Adipocyte (in vitro differentiated cells): ENCODE results near the gene ATG5.
A peak's percentile ranks its signal among the peaks of the same experiment; 100 is the strongest.

Experiments used
- DNase-seq: peaks from one replicate; pipeline ENCODE4 v3.0.0-alpha.2; 2015; ENCODE audit warnings: low read depth
- H3K27me3 ChIP-seq: replicated peaks from 2 replicates; pipeline ENCODE4 v1.7.0; 2013; ENCODE audit warnings: mild to moderate bottlenecking, low read length, moderate library complexity; ENCODE audit not compliant: control insufficient read depth, insufficient read depth
- H3K36me3 ChIP-seq: 2 replicates; pipeline ENCODE4 v1.7.0; 2013; ENCODE audit warnings: low read length, mild to moderate bottlenecking, moderate library complexity; ENCODE audit not compliant: control insufficient read depth, insufficient read depth, severe bottlenecking
- H3K4me1 ChIP-seq: 2 replicates; pipeline ENCODE4 v1.7.0; 2013; ENCODE audit warnings: mild to moderate bottlenecking, low read length, moderate library complexity; ENCODE audit not compliant: control insufficient read depth, insufficient read depth
- H3K4me3 ChIP-seq: 2 replicates; pipeline ENCODE4 v1.7.0; 2013; ENCODE audit warnings: mild to moderate bottlenecking, low read length, moderate library complexity
- H3K9ac ChIP-seq: 2 replicates; pipeline ENCODE4 v1.7.0; 2013; ENCODE audit warnings: mild to moderate bottlenecking, low read length, moderate library complexity
- H3K9me3 ChIP-seq: 2 replicates; pipeline ENCODE4 v1.7.0; 2013; ENCODE audit warnings: mild to moderate bottlenecking, low read length, moderate library complexity; ENCODE audit not compliant: control insufficient read depth

ATG5 gene

DNA sequence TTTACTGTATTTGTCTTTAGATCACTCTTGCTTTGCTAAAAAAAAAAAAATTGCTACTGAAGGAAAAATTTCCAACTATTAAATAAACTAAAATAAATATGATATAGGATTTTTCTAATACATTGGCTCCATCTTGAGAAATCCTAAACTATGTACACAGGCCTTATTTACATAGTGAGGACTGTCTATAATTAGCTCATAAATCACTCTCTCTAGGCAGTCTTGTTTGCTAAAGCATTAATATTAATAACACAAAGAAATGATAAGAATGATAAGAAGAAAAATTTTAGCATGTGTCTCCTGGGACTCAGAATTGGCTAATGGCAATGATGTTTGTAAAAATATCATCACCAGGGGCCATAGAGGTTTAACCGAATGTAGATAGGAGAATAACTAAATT is 21.7 kb upstream of the ATG5 start:
- no peaks in the 10 kb centered on the region for H3K36me3 ChIP-seq
- no peak overlapping the region for H3K4me3 ChIP-seq
- H3K27me3 ChIP-seq, result no peaks in the 10 kb centered on the region
- H3K4me1 ChIP-seq, result no peaks in the 10 kb centered on the region
- H3K9me3 ChIP-seq, result no peaks in the 10 kb centered on the region
- no peak for DNase-seq
- H3K9ac ChIP-seq, result no peak overlapping the region

GRCh38 chr6:106339334-106340029 is 13.9 kb upstream of the ATG5 start:
- H3K36me3 ChIP-seq, result no peaks in the 10 kb centered on the region
- peak; percentile 88 for DNase-seq
- H3K9ac ChIP-seq, result no peak overlapping the region
- H3K4me3 ChIP-seq, result no peak overlapping the region
- H3K4me1 ChIP-seq, result peaks cover 5% of the 10 kb centered on the region
- H3K9me3 ChIP-seq, result no peaks in the 10 kb centered on the region
- H3K27me3 ChIP-seq, result no peaks in the 10 kb centered on the region

GRCh38 chr6:106334646-106335448 is 9.3 kb upstream of the ATG5 start:
- Histone ChIP-seq H3K9me3 (no peaks in the 10 kb centered on the region), H3K36me3 (no peaks in the 10 kb centered on the region), H3K27me3 (peaks cover 6% of the 10 kb centered on the region), H3K4me3 (no peak overlapping the region), H3K4me1 (peaks cover 5% of the 10 kb centered on the region), H3K9ac (peak overlapping the region; percentile 19)
- DNase-seq, result peak; percentile 82

GRCh38 chr6:106324726-106325335 is 729 bp downstream of the ATG5 start:
- peaks cover 13% of the 10 kb centered on the region for H3K4me1 ChIP-seq
- peak overlapping the region; percentile 94 for H3K9ac ChIP-seq
- H3K36me3 ChIP-seq, result no peaks in the 10 kb centered on the region
- peak overlapping the region; percentile 99 for H3K4me3 ChIP-seq
- peak; percentile 59 for DNase-seq
- H3K9me3 ChIP-seq, result no peaks in the 10 kb centered on the region
- peaks cover 5% of the 10 kb centered on the region for H3K27me3 ChIP-seq

GRCh38 chr6:106321940-106322339 is 3.6 kb downstream of the ATG5 start:
- peaks cover 13% of the 10 kb centered on the region for H3K4me1 ChIP-seq
- no peak for DNase-seq
- no peak overlapping the region for H3K9ac ChIP-seq
- no peaks in the 10 kb centered on the region for H3K9me3 ChIP-seq
- H3K4me3 ChIP-seq, result no peak overlapping the region
- H3K27me3 ChIP-seq, result no peaks in the 10 kb centered on the region
- no peaks in the 10 kb centered on the region for H3K36me3 ChIP-seq

DNA sequence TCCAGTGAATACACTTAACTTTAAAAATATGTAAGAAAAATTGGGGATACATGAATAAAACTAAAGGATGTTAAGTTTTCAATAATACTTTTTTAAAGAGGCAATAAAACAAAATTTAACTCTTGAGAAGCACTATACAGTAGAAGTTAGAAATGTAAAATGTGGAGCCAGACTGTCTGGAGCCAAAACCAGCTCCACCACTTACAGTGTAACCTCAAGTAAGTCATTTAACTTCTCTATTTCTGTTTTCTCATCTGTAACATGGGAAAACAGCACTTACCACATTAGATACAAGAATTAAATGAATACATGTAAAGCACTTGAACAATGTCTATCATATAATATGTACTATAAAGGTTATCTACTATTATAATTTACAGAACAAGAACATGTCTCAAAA is 6.7 kb downstream of the ATG5 start:
- H3K27me3 ChIP-seq, result no peaks in the 10 kb centered on the region
- peaks cover 4% of the 10 kb centered on the region for H3K4me1 ChIP-seq
- H3K9ac ChIP-seq, result no peak overlapping the region
- DNase-seq, result no peak
- peaks cover 16% of the 10 kb centered on the region for H3K36me3 ChIP-seq
- H3K9me3 ChIP-seq, result no peaks in the 10 kb centered on the region
- H3K4me3 ChIP-seq, result no peak overlapping the region

- H3K9ac ChIP-seq, result no peak overlapping the region
- H3K36me3 ChIP-seq, result peaks cover 22% of the 10 kb centered on the region
- no peak overlapping the region for H3K4me3 ChIP-seq
- H3K9me3 ChIP-seq, result no peaks in the 10 kb centered on the region
- no peaks in the 10 kb centered on the region for H3K27me3 ChIP-seq
- no peak for DNase-seq
- no peaks in the 10 kb centered on the region for H3K4me1 ChIP-seq
Observed at GRCh38 chr6:106318061-106318460, 7.5 kb downstream of the ATG5 start.

DNA sequence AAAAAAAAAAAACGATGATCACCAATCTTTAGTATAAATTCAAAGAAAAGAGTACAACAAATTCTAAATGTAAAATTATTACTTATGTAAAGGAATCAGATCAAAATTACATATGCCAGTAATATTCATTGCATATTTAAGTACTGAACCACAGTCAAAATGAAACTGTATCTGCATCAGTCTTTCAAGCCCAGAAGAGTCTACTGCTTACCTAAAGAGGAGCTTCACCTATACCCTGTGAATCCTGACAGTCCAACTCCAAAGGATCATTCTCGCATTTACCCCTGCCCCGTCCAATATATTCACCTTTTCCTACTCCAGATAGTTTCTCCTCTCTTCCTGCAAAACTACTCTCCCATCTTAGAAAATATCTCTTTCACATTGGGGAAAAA is 9.2 kb downstream of the ATG5 start:
- no peak overlapping the region for H3K9ac ChIP-seq
- peaks cover 27% of the 10 kb centered on the region for H3K36me3 ChIP-seq
- H3K4me1 ChIP-seq, result no peaks in the 10 kb centered on the region
- H3K4me3 ChIP-seq, result no peak overlapping the region
- H3K9me3 ChIP-seq, result no peaks in the 10 kb centered on the region
- no peaks in the 10 kb centered on the region for H3K27me3 ChIP-seq
- no peak for DNase-seq

GRCh38 chr6:106315765-106316374 is 9.7 kb downstream of the ATG5 start:
- Histone ChIP-seq H3K4me3 (no peak overlapping the region), H3K4me1 (no peaks in the 10 kb centered on the region), H3K9me3 (no peaks in the 10 kb centered on the region), H3K27me3 (no peaks in the 10 kb centered on the region), H3K9ac (no peak overlapping the region), H3K36me3 (peaks cover 29% of the 10 kb centered on the region)
- no peak for DNase-seq

- Histone ChIP-seq H3K4me3 (no peak overlapping the region), H3K9me3 (no peaks in the 10 kb centered on the region), H3K9ac (peak overlapping the region; percentile 43), H3K36me3 (peaks cover 21% of the 10 kb centered on the region), H3K27me3 (no peaks in the 10 kb centered on the region), H3K4me1 (peaks cover 17% of the 10 kb centered on the region)
- DNase-seq, result peak; percentile 78
Observed at GRCh38 chr6:106309766-106310373, 15.7 kb downstream of the ATG5 start.

DNA sequence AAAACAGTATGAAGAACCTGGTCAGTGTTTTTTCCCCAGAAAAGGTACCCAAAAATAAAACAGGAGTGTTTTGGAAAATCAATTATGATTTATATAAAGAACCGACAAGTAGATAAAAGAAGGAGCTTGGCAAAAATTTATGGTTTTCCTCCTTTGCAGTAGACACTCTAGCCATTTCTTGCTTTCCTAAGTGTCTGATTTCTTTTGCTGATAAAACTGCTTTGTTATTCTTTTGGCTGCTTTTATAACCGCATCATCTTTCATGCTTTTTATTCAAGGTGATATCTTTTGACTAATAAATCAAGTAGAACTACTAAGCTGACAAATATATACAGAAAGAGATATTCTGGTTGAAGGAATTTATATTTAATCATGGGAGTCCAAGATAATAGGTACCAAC is 16.6 kb downstream of the ATG5 start:
- no peak overlapping the region for H3K4me3 ChIP-seq
- peaks cover 17% of the 10 kb centered on the region for H3K4me1 ChIP-seq
- peaks cover 18% of the 10 kb centered on the region for H3K36me3 ChIP-seq
- H3K9me3 ChIP-seq, result no peaks in the 10 kb centered on the region
- peak; percentile 6 for DNase-seq
- no peaks in the 10 kb centered on the region for H3K27me3 ChIP-seq
- H3K9ac ChIP-seq, result no peak overlapping the region
